Measurements from ENCODE around the gene NOL7.

Gene NOL7

DNA sequence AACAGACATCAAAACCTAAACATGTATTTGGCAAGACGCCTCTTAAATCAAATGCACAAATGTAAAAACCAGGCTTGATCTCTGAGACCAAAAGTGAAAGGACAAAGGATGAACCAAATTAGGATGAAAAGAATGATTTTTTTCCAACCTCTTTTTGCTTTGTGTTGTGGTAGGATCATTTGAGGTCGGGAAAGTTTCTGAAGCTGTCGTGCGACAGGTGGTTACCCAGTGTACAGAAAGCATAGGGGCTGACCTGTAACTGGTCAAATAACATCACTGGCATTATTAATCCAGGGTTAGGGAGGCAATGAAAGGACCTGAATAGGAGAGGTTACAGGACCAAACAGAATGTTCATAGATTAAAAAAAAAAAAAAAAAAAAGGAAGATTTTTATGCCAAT, 18.1 kb upstream of the NOL7 start:
- TF ChIP-seq, protein P1, sequence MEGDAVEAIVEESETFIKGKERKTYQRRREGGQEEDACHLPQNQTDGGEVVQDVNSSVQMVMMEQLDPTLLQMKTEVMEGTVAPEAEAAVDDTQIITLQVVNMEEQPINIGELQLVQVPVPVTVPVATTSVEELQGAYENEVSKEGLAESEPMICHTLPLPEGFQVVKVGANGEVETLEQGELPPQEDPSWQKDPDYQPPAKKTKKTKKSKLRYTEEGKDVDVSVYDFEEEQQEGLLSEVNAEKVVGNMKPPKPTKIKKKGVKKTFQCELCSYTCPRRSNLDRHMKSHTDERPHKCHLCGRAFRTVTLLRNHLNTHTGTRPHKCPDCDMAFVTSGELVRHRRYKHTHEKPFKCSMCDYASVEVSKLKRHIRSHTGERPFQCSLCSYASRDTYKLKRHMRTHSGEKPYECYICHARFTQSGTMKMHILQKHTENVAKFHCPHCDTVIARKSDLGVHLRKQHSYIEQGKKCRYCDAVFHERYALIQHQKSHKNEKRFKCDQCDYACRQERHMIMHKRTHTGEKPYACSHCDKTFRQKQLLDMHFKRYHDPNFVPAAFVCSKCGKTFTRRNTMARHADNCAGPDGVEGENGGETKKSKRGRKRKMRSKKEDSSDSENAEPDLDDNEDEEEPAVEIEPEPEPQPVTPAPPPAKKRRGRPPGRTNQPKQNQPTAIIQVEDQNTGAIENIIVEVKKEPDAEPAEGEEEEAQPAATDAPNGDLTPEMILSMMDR (IDR thresholded peaks at IDR 0.05; ENCODE audit: insufficient read depth, low read length, poor library complexity, severe bottlenecking): no peak
- Histone ChIP-seq H3K36me3 (ENCODE audit: control insufficient read depth, insufficient read depth, low read length) (peaks cover 5% of the 10 kb centered on the region), H3K27me3 (replicated peaks; ENCODE audit: control insufficient read depth, insufficient read depth, low read length) (no peaks in the 10 kb centered on the region), H3K4me3 (replicated peaks; ENCODE audit: low read depth, low read length) (no peak overlapping the region)
- DNase-seq (ENCODE audit: extremely low read depth, insufficient read length): no peak

DNA sequence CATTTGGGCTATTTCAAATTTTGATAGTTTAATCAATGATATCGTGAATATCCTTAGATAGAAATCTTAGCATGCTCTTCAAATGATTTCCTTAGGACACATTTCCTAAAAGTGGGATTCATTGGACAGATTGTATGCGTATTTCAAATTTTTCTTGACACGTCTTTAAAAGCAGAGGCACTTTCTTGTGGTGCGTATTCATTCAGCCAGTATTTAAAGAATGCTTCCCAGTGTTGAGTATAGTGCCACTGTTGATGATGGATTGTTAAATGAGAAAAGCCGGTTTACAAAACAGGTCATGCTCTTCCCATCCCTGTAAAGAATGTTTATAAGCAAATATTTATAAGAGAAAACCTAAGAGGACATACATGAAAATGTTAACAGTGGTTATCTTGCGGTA, 15.1 kb upstream of the NOL7 start:
- Histone ChIP-seq H3K36me3 (ENCODE audit: control insufficient read depth, insufficient read depth, low read length) (peaks cover 2% of the 10 kb centered on the region), H3K4me3 (replicated peaks; ENCODE audit: low read depth, low read length) (no peak overlapping the region), H3K27me3 (replicated peaks; ENCODE audit: control insufficient read depth, insufficient read depth, low read length) (no peaks in the 10 kb centered on the region)
- DNase-seq (ENCODE audit: extremely low read depth, insufficient read length): no peak
- TF ChIP-seq, protein P1 (IDR thresholded peaks at IDR 0.05; ENCODE audit: insufficient read depth, low read length, poor library complexity, severe bottlenecking): no peak

DNA sequence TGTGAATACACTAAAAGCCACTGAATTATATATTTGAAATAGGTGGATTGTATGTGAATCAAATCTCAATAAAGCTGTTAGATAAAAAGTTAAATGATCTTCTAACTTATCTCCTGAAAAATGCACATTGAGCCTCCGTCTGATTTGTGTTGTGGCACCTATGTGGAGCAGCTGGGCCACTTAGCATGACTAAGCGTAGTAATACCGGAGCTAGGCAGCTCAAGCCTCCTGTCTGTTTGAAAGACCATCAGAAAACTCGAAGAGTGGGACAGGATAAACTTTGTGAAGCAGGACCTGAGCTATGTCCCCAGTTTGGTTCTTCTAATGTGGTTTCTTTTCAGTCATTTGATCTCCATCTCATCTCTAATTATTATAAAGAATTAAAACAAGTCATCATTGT, 11.0 kb upstream of the NOL7 start:
- TF ChIP-seq, protein P1 (IDR thresholded peaks at IDR 0.05; ENCODE audit: insufficient read depth, low read length, poor library complexity, severe bottlenecking): no peak
- H3K4me3 ChIP-seq (replicated peaks; ENCODE audit: low read depth, low read length): no peak overlapping the region
- no peak for DNase-seq (ENCODE audit: extremely low read depth, insufficient read length)
- no peaks in the 10 kb centered on the region for H3K27me3 ChIP-seq (replicated peaks; ENCODE audit: control insufficient read depth, insufficient read depth, low read length)
- H3K36me3 ChIP-seq (ENCODE audit: control insufficient read depth, insufficient read depth, low read length): no peaks in the 10 kb centered on the region

DNA sequence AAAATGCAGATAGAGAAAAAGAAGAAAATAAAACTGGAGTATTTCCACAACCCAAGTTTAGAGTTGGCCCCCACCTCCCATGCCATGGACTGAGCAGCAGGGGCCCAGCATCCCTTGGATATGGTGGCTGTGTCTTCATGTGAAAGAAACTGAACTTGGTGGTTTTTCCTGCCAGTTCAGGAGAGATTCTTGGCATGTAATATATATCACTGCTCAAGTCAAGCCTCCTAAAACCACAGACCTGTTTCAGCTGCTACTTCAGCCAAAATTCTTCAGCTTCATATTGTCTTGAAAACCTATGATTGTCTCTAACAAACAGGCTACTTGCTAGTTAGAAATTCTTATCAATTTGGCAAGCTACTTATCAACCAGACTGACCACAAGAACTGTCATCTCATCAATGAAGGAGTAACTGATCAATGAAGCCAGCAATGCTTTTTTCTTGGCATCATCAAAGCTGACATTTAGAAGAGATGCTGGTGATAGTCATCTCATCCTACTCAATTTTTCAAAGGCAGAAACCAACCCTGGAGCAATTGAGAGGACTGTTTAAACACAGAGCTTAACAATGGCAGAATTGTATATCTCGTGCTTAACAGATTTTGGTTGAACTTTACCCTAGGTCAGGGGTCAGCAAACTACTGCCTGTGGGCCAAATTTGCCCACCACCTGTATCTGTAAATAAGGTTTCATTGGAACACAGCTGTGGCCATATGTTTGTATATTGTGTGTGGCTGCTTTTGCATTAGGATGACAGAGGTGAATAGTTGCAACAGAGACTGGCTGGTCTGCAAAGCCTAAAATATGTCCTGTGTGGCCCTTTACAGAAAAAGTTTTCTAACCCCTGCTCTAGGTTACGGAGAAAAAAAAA, 10.4 kb upstream of the NOL7 start:
- TF ChIP-seq, protein P1 (IDR thresholded peaks at IDR 0.05; ENCODE audit: insufficient read depth, low read length, poor library complexity, severe bottlenecking): no peak
- DNase-seq (ENCODE audit: extremely low read depth, insufficient read length): no peak
- H3K36me3 ChIP-seq (ENCODE audit: control insufficient read depth, insufficient read depth, low read length): no peaks in the 10 kb centered on the region
- no peaks in the 10 kb centered on the region for H3K27me3 ChIP-seq (replicated peaks; ENCODE audit: control insufficient read depth, insufficient read depth, low read length)
- no peak overlapping the region for H3K4me3 ChIP-seq (replicated peaks; ENCODE audit: low read depth, low read length)

DNA sequence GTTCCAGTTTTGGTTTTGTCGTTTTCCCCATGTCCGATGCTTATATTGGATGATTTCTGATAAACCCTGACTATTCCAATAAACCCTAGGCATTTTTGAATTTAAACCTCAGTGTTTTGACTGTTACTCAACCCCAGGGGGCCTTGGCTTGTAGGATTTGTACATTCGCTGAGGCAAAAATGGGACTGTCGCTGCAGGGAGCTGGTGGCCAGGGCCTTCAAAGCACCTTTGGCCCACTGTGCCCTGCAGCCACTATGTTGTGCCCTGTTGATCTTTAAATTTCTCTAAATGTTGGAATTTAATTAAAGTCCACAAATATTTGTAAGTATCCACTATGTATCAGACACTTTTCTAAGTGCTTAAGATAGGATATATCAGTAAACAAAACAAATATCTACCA, 9.5 kb upstream of the NOL7 start:
- Histone ChIP-seq H3K36me3 (ENCODE audit: control insufficient read depth, insufficient read depth, low read length) (no peaks in the 10 kb centered on the region), H3K4me3 (replicated peaks; ENCODE audit: low read depth, low read length) (no peak overlapping the region), H3K27me3 (replicated peaks; ENCODE audit: control insufficient read depth, insufficient read depth, low read length) (no peaks in the 10 kb centered on the region)
- no peak for DNase-seq (ENCODE audit: extremely low read depth, insufficient read length)
- TF ChIP-seq, protein P1 (IDR thresholded peaks at IDR 0.05; ENCODE audit: insufficient read depth, low read length, poor library complexity, severe bottlenecking): no peak

Measured in GM06990 (cell line).